Gastrocnemius medialis (tissue), 4 donors: ENCODE measurements around the gene NLGN4X.

Experiments used
- CTCF ChIP-seq, 5 experiments: fragments of 450-650 bp in 3 of 5; fragments of 200-600 bp in 2 of 5; sonication (generic) in 2 of 5; IDR thresholded peaks in 4 of 5; conservative IDR thresholded peaks in 1 of 5; 1 replicate in 4 of 5; 2 replicates in 1 of 5; pipeline ENCODE4 v1.5.1; 2016 to 2019; ENCODE audit warnings: antibody characterized with exemption in 5 of 5, mild to moderate bottlenecking in 3 of 5, moderate library complexity in 3 of 5
- POLR2A ChIP-seq, 2 donors: fragments of 450-650 bp; IDR thresholded peaks; one replicate each; pipeline ENCODE4 v1.6.1; 2017; ENCODE audit warnings: antibody characterized with exemption in 2 of 2, mild to moderate bottlenecking in 2 of 2, moderate library complexity in 2 of 2

- TF ChIP-seq POLR2A (IDR thresholded peaks at IDR 0.05) (no peak), CTCF (IDR thresholded peaks at IDR 0.05 in 4 of 5, conservative IDR thresholded peaks at IDR 0.05 in 1 of 5) (no peak)
Observed at GRCh38 chrX:6149060-6149872, 79.4 kb downstream of the NLGN4X start.
